Stimulated activated CD4-positive, alpha-beta T cell treated with anti-CD3 and anti-CD28 coated beads, TNF-alpha, amount 100 ng/mL, for 24 hours (primary cell): ENCODE results near the gene LMX1B.
"Not testable (repeated sequence)": the region's sequence is repeated elsewhere in the genome, so short reads cannot be mapped to it uniquely, and the experiment has no call there.

Experiments used
- DNase-seq, 3 experiments: peaks; one replicate each; pipeline ENCODE4 v3.0.0-alpha.2; 2020; ENCODE audit warnings: low read depth in 3 of 3

The LMX1B gene

GRCh38 chr9:126613651-126614050 is at the start of gene LMX1B:
Gene LMX1B (plus strand): TSS chr9:126613928. CDS start chr9:126614450, 522 bp downstream.
- no peak for DNase-seq

- DNase-seq: no peak
These were observed 49.6 kb upstream of the LMX1B start for GRCh38 chr9:126564128-126564527.

- DNase-seq: no peak
These were observed 49.0 kb upstream of the LMX1B start for GRCh38 chr9:126564716-126565115.

GRCh38 chr9:126565336-126566128 is 48.2 kb upstream of the LMX1B start:
- DNase-seq: no peak

- no peak for DNase-seq
These were observed 44.7 kb upstream of the LMX1B start for GRCh38 chr9:126569036-126569435.

GRCh38 chr9:126578029-126578428 is 35.7 kb upstream of the LMX1B start:
- DNase-seq: no peak

- not testable (repeated sequence) for DNase-seq
These were observed 33.4 kb upstream of the LMX1B start for GRCh38 chr9:126580319-126580718.

GRCh38 chr9:126581893-126582292 is 31.8 kb upstream of the LMX1B start:
- DNase-seq: no peak

- no peak for DNase-seq
These were observed 31.3 kb upstream of the LMX1B start for GRCh38 chr9:126582427-126582826.

- no peak for DNase-seq
These were observed 30.5 kb upstream of the LMX1B start for GRCh38 chr9:126583144-126583760.

- no peak for DNase-seq
These were observed 29.1 kb upstream of the LMX1B start for GRCh38 chr9:126584611-126585010.

- DNase-seq: no peak
These were observed 27.5 kb upstream of the LMX1B start for GRCh38 chr9:126586236-126586635.

GRCh38 chr9:126587187-126588185 is 26.2 kb upstream of the LMX1B start:
- no peak for DNase-seq

GRCh38 chr9:126588491-126589168 is 25.1 kb upstream of the LMX1B start:
- DNase-seq: no peak

- DNase-seq: no peak
These were observed 24.4 kb upstream of the LMX1B start for GRCh38 chr9:126589349-126589748.

GRCh38 chr9:126591083-126591482 is 22.6 kb upstream of the LMX1B start:
- no peak for DNase-seq

GRCh38 chr9:126591922-126592321 is 21.8 kb upstream of the LMX1B start:
- no peak for DNase-seq

GRCh38 chr9:126592461-126592860 is 21.3 kb upstream of the LMX1B start:
- no peak for DNase-seq

- no peak for DNase-seq
These were observed 17.7 kb upstream of the LMX1B start for GRCh38 chr9:126595982-126596381.

- DNase-seq: no peak
These were observed 14.6 kb upstream of the LMX1B start for GRCh38 chr9:126599047-126599650.
